Endothelial cell of umbilical vein (primary cell): ENCODE measurements around the gene ATXN2L.

ENCODE experiments used
- EZH2 ChIP-seq: IDR thresholded peaks from 2 replicates; pipeline ENCODE4 v1.6.1; 2012; ENCODE audit warnings: borderline replicate concordance, low read depth, mild to moderate bottlenecking, moderate library complexity, low read length, inconsistent platforms; ENCODE audit not compliant: severe bottlenecking
- FOS ChIP-seq: IDR thresholded peaks from 2 replicates; pipeline ENCODE4 v1.6.1; 2011; ENCODE audit warnings: mild to moderate bottlenecking, low read length, moderate library complexity, borderline replicate concordance; ENCODE audit not compliant: insufficient read depth
- GATA2 ChIP-seq: IDR thresholded peaks from 2 replicates; pipeline ENCODE4 v1.7.0; 2011; ENCODE audit warnings: low read depth, mild to moderate bottlenecking, moderate library complexity, mixed read lengths, low read length; ENCODE audit not compliant: insufficient read length, insufficient read depth
- JUN ChIP-seq: IDR thresholded peaks from 2 replicates; pipeline ENCODE4 v1.6.1; 2011; ENCODE audit warnings: borderline replicate concordance, low read depth; ENCODE audit not compliant: insufficient read length, insufficient read depth
- MYC ChIP-seq: IDR thresholded peaks from one replicate; pipeline ENCODE4 v1.6.1; 2011; ENCODE audit warnings: mild to moderate bottlenecking, low read depth, low read length
- POLR2A ChIP-seq: IDR thresholded peaks from 2 replicates; pipeline ENCODE4 v1.6.1; 2012; ENCODE audit warnings: low read depth, mild to moderate bottlenecking, control low read depth, low read length
- POLR2AphosphoS5 ChIP-seq: IDR thresholded peaks from 2 replicates; pipeline ENCODE4 v1.6.1; 2012; ENCODE audit warnings: low read depth, mild to moderate bottlenecking, control low read depth, low read length, moderate library complexity; ENCODE audit not compliant: insufficient read depth
- TF ChIP-seq, protein P1 (sequence below), 2 donors: IDR thresholded peaks; 1 replicate in 1 of 2; 2 replicates in 1 of 2; pipeline ENCODE4 v1.5.1; 2011; ENCODE audit warnings: low read length in 2 of 2, mild to moderate bottlenecking in 2 of 2, moderate library complexity in 2 of 2, control low read depth in 1 of 2, inconsistent platforms in 1 of 2, low read depth in 1 of 2; ENCODE audit not compliant: insufficient read depth in 1 of 2; ENCODE audit errors: extremely low read depth in 1 of 2
- TF ChIP-seq, protein P2 (sequence below): IDR thresholded peaks from 2 replicates; pipeline ENCODE4 v1.6.1; 2011; ENCODE audit not compliant: insufficient read depth, insufficient read length

DNA sequence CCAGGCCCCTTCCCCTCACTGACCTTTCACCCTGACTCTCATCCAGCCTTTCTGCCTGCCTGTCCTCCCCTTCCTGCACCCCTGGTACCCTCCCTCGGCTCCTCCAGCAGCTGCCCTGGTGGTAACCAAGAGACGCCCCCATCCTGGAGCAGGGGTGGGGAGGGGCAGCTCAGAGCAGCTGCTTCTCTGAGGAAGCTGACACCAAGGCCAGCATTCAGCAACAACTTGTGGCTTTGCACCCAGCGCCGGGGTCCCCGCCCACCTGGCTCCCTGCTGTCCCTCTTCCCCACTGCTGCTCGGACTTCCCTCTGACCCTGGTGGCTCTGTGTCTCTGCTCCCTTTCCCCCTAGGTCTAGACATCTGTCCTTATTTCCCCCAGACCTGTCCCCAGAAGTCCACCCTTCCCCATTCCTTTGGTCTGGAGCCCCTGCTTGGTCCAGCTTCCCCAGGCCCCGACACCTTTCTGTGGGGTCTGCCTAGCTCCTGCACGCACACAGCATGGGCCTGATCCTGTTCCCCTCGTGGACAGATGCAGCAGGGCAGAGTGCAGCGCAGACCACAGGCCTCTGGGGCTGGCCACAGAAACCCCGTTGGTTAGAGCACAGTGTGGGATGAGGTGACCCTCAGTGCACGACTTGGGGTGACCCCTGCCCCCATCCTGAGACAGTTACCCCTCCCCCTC is 54.3 kb downstream of the ATXN2L start:
- TF ChIP-seq, protein P1, sequence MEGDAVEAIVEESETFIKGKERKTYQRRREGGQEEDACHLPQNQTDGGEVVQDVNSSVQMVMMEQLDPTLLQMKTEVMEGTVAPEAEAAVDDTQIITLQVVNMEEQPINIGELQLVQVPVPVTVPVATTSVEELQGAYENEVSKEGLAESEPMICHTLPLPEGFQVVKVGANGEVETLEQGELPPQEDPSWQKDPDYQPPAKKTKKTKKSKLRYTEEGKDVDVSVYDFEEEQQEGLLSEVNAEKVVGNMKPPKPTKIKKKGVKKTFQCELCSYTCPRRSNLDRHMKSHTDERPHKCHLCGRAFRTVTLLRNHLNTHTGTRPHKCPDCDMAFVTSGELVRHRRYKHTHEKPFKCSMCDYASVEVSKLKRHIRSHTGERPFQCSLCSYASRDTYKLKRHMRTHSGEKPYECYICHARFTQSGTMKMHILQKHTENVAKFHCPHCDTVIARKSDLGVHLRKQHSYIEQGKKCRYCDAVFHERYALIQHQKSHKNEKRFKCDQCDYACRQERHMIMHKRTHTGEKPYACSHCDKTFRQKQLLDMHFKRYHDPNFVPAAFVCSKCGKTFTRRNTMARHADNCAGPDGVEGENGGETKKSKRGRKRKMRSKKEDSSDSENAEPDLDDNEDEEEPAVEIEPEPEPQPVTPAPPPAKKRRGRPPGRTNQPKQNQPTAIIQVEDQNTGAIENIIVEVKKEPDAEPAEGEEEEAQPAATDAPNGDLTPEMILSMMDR (IDR thresholded peaks at IDR 0.05; ENCODE audit: extremely low read depth in 1 of 2, insufficient read depth in 1 of 2, low read depth in 1 of 2, low read length in 2 of 2): no peak
- no peak for TF ChIP-seq POLR2A
- TF ChIP-seq EZH2: no peak
- TF ChIP-seq POLR2AphosphoS5: no peak
- TF ChIP-seq MYC: no peak
- TF ChIP-seq FOS: no peak
- no peak for TF ChIP-seq GATA2
- no peak for TF ChIP-seq JUN
- TF ChIP-seq, protein P2, sequence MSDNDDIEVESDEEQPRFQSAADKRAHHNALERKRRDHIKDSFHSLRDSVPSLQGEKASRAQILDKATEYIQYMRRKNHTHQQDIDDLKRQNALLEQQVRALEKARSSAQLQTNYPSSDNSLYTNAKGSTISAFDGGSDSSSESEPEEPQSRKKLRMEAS: no peak
